Endothelial cell of umbilical vein (primary cell): Measurements from ENCODE around the gene TIFAB. TPM values are rescaled to one million over a fixed set of nuclear protein-coding genes. Genes with fewer than 3 reads are reported as not detected.

Source experiments
- BruUV-seq: library from RNA; stranded (reverse); fragments of 400-500 nt; replicated peaks from 2 replicates; lab custom pipeline; 2021; lab: Mats Ljungman, UMichigan
- CTCF ChIA-PET: fragments of 300-600, 350-600 bp; sonication (Branson Sonifier 250); formaldehyde crosslinking; loops from one replicate; lab custom pipeline; 2021; ENCODE audit warnings: antibody characterized with exemption, inconsistent platforms; lab: Charles Lee
- POLR2A ChIA-PET: fragments of 300-600, 350-600 bp; sonication (Branson Sonifier 250); formaldehyde crosslinking; loops from one replicate; lab custom pipeline; 2021; ENCODE audit warnings: antibody characterized with exemption, inconsistent platforms; lab: Charles Lee
- DNase-seq: peaks from one replicate; pipeline ENCODE4 v3.0.0-alpha.2; 2011; ENCODE audit warnings: low read depth, low spot score
- FAIRE-seq: peaks from 2 replicates; lab custom pipeline; 2011; peaks lifted over from hg19 to GRCh38; lab: Jason Lieb, UNC
- H2AFZ ChIP-seq: 2 replicates; pipeline ENCODE4 v1.6.0; 2012; ENCODE audit warnings: low read depth, low read length, control low read depth, inconsistent platforms
- H3K27ac ChIP-seq: 2 replicates; pipeline ENCODE4 v1.5.1; 2011; ENCODE audit warnings: low read depth, mild to moderate bottlenecking, control low read depth, low read length, moderate library complexity; ENCODE audit not compliant: insufficient read depth
- H3K27me3 ChIP-seq, 2 experiments: 2 replicates each; pipeline versions ENCODE4 v1.6.0 to v1.6.1; 2011; ENCODE audit warnings: low read length in 2 of 2, mixed read lengths in 1 of 2; ENCODE audit not compliant: control insufficient read depth in 2 of 2, insufficient read depth in 2 of 2
- H3K36me3 ChIP-seq, 2 experiments: 2 replicates in 1 of 2; 3 replicates in 1 of 2; pipeline ENCODE4 v1.5.1; 2011; ENCODE audit warnings: low read length in 2 of 2, mild to moderate bottlenecking in 1 of 2, moderate library complexity in 1 of 2; ENCODE audit not compliant: control insufficient read depth in 2 of 2, insufficient read depth in 2 of 2; ENCODE audit errors: extremely low read depth in 1 of 2
- H3K4me1 ChIP-seq: 3 replicates; pipeline ENCODE4 v1.5.1; 2011; ENCODE audit warnings: mild to moderate bottlenecking, low read length; ENCODE audit not compliant: control insufficient read depth, insufficient read depth; ENCODE audit errors: extremely low read depth
- H3K4me2 ChIP-seq: 2 replicates; pipeline ENCODE4 v1.6.1; 2011; ENCODE audit warnings: low read length, control low read depth, mixed read lengths; ENCODE audit not compliant: insufficient read depth
- H3K4me3 ChIP-seq, 3 experiments: fragments of 200-600 bp in 1 of 3; sonication (generic), shearing (Covaris generic) in 1 of 3; replicated peaks in 1 of 3; 2 replicates each; pipeline ENCODE4 v1.5.1; 2011 to 2016; ENCODE audit warnings: control low read depth in 3 of 3, low read length in 3 of 3, mild to moderate bottlenecking in 2 of 3, inconsistent platforms in 1 of 3, low read depth in 1 of 3, moderate library complexity in 1 of 3; ENCODE audit not compliant: insufficient read depth in 1 of 3
- H3K79me2 ChIP-seq: 2 replicates; pipeline ENCODE4 v1.6.0; 2012; ENCODE audit warnings: low read length, inconsistent platforms; ENCODE audit not compliant: control insufficient read depth, insufficient read depth
- H3K9ac ChIP-seq: replicated peaks from 2 replicates; pipeline ENCODE3; 2011; ENCODE audit warnings: low read length, control low read depth; ENCODE audit not compliant: insufficient read depth; ENCODE audit errors: extremely low read depth
- H3K9me1 ChIP-seq: replicated peaks from 3 replicates; pipeline ENCODE4 v1.6.0; 2011; ENCODE audit warnings: mild to moderate bottlenecking, low read length; ENCODE audit not compliant: control insufficient read depth, insufficient read depth; ENCODE audit errors: extremely low read depth
- H3K9me3 ChIP-seq: replicated peaks from 2 replicates; pipeline ENCODE4 v1.5.1; 2012; ENCODE audit warnings: low read length, inconsistent platforms; ENCODE audit not compliant: control insufficient read depth, insufficient read depth
- H4K20me1 ChIP-seq: replicated peaks from 2 replicates; pipeline ENCODE3; 2011; ENCODE audit warnings: mild to moderate bottlenecking, low read length; ENCODE audit not compliant: control insufficient read depth, insufficient read depth; ENCODE audit errors: extremely low read depth
- CTCF ChIP-seq, 2 donors: IDR thresholded peaks; 1 replicate in 1 of 2; 2 replicates in 1 of 2; pipeline ENCODE4 v1.5.1; 2011; ENCODE audit warnings: low read length in 2 of 2, mild to moderate bottlenecking in 2 of 2, moderate library complexity in 2 of 2, control low read depth in 1 of 2, inconsistent platforms in 1 of 2, low read depth in 1 of 2; ENCODE audit not compliant: insufficient read depth in 1 of 2; ENCODE audit errors: extremely low read depth in 1 of 2
- EZH2 ChIP-seq: IDR thresholded peaks from 2 replicates; pipeline ENCODE4 v1.6.1; 2012; ENCODE audit warnings: borderline replicate concordance, low read depth, mild to moderate bottlenecking, moderate library complexity, low read length, inconsistent platforms; ENCODE audit not compliant: severe bottlenecking
- FOS ChIP-seq: IDR thresholded peaks from 2 replicates; pipeline ENCODE4 v1.6.1; 2011; ENCODE audit warnings: mild to moderate bottlenecking, low read length, moderate library complexity, borderline replicate concordance; ENCODE audit not compliant: insufficient read depth
- GATA2 ChIP-seq: IDR thresholded peaks from 2 replicates; pipeline ENCODE4 v1.7.0; 2011; ENCODE audit warnings: low read depth, mild to moderate bottlenecking, moderate library complexity, mixed read lengths, low read length; ENCODE audit not compliant: insufficient read length, insufficient read depth
- JUN ChIP-seq: IDR thresholded peaks from 2 replicates; pipeline ENCODE4 v1.6.1; 2011; ENCODE audit warnings: borderline replicate concordance, low read depth; ENCODE audit not compliant: insufficient read length, insufficient read depth
- MAX ChIP-seq: IDR thresholded peaks from 2 replicates; pipeline ENCODE4 v1.6.1; 2011; ENCODE audit not compliant: insufficient read depth, insufficient read length
- MYC ChIP-seq: IDR thresholded peaks from one replicate; pipeline ENCODE4 v1.6.1; 2011; ENCODE audit warnings: mild to moderate bottlenecking, low read depth, low read length
- POLR2A ChIP-seq: IDR thresholded peaks from 2 replicates; pipeline ENCODE4 v1.6.1; 2012; ENCODE audit warnings: low read depth, mild to moderate bottlenecking, control low read depth, low read length
- POLR2AphosphoS5 ChIP-seq: IDR thresholded peaks from 2 replicates; pipeline ENCODE4 v1.6.1; 2012; ENCODE audit warnings: low read depth, mild to moderate bottlenecking, control low read depth, low read length, moderate library complexity; ENCODE audit not compliant: insufficient read depth
- dilution Hi-C: fragments of 300-500 bp; cut with MboI; formaldehyde crosslinking; loops from one replicate; pipeline ENCODE4 v1.15.0; 2019; ENCODE audit warnings: low sequenced_read_pairs; ENCODE audit not compliant: extremely low pct_ligation_motif_present
- intact Hi-C: fragments of 100-400 bp; cut with micrococcal nuclease; formaldehyde crosslinking; loops from one replicate; pipeline ENCODE4 v1.10.0; 2022
- polyA plus RNA-seq, 4 experiments: library from polyadenylated mRNA; depleted of rRNA in 3 of 4; stranded (reverse) in 3 of 4; unstranded in 1 of 4; fragments of >200 nt; gene quantifications; 2 replicates each; pipeline versions ENCODE4 v1.2.1 to v1.2.3, GENCODE V29; 2011 to 2012; ENCODE audit warnings: missing spikeins in 1 of 4
- total RNA-seq: library from RNA; stranded (reverse); gene quantifications from 2 replicates; pipeline ENCODE4 v1.2.3, GENCODE V29; 2021

Gene TIFAB
- total and polyA plus RNA-seq, 2 donors (not counting 3 experiments of a cell fraction or from before 2014, with no cell fraction given): not detected

GRCh38 chr5:135428586-135428985 lies 23.6 kb downstream of the TIFAB start:
- no peaks in the 10 kb centered on the region for H3K36me3 ChIP-seq
- no peaks in the 10 kb centered on the region for H3K9me3 ChIP-seq
- POLR2A ChIA-PET: no interaction called here
- no peak overlapping the region for H2AFZ ChIP-seq
- dilution Hi-C loops (no loop called here), intact Hi-C loops (no loop called here)
- H3K4me3 ChIP-seq: no peak overlapping the region
- H3K27me3 ChIP-seq: peaks cover 7 to 13% of the 10 kb centered on the region in 2 experiments
- H3K9me1 ChIP-seq: no peaks in the 10 kb centered on the region
- FAIRE-seq (no peak), DNase-seq (no peak)
- H3K4me1 ChIP-seq: no peaks in the 10 kb centered on the region
- no peaks in the 10 kb centered on the region for H4K20me1 ChIP-seq
- H3K4me2 ChIP-seq: no peak overlapping the region
- CTCF ChIA-PET: interaction anchor here (1.7 kb wide), 1 partner anchor 37 kb away, joined by 4 read pairs; no protein-coding TSS in a partner anchor
- TF ChIP-seq EZH2 (no peak), MAX (no peak), POLR2AphosphoS5 (no peak), GATA2 (no peak), JUN (no peak), FOS (no peak), CTCF (IDR thresholded peaks at IDR 0.05; ENCODE audit: extremely low read depth in 1 of 2, insufficient read depth in 1 of 2, low read depth in 1 of 2, low read length in 2 of 2) (no peak), MYC (no peak), POLR2A (no peak)
- no peak overlapping the region for H3K9ac ChIP-seq
- no peaks in the 10 kb centered on the region for H3K79me2 ChIP-seq
- H3K27ac ChIP-seq: no peak overlapping the region
- BruUV-seq: no TSS peak
